GM12891 (cell line): ENCODE data around the gene KIAA0319L.
"Not testable (repeated sequence)": the region's sequence is repeated elsewhere in the genome, so short reads cannot be mapped to it uniquely, and the experiment has no call there.

ENCODE experiments used
- DNase-seq: peaks from one replicate; pipeline ENCODE4 v3.0.0; 2011; ENCODE audit warnings: low spot score; ENCODE audit not compliant: insufficient read length
- FAIRE-seq: peaks from 2 replicates; lab custom pipeline; 2011; peaks lifted over from hg19 to GRCh38; lab: Jason Lieb, UNC
- PAX5 ChIP-seq: IDR thresholded peaks from 2 replicates; pipeline ENCODE4 v1.6.1; 2011; ENCODE audit warnings: low read length, moderate library complexity, mild to moderate bottlenecking; ENCODE audit not compliant: insufficient read depth, severe bottlenecking
- POLR2A ChIP-seq: IDR thresholded peaks from 2 replicates; pipeline ENCODE4 v1.6.1; 2011; ENCODE audit warnings: low read depth, low read length, control low read depth
- POLR2AphosphoS5 ChIP-seq: IDR thresholded peaks from 2 replicates; pipeline ENCODE4 v1.6.1; 2011; ENCODE audit warnings: low read depth, low read length, control low read depth
- POU2F2 ChIP-seq: IDR thresholded peaks from 2 replicates; pipeline ENCODE4 v1.6.1; 2011; ENCODE audit warnings: low read depth, mild to moderate bottlenecking, control low read depth, low read length, moderate library complexity
- SPI1 ChIP-seq: IDR thresholded peaks from 2 replicates; pipeline ENCODE4 v1.6.1; 2011; ENCODE audit warnings: low read depth, low read length, control low read depth
- TAF1 ChIP-seq: IDR thresholded peaks from 2 replicates; pipeline ENCODE4 v1.6.1; 2011; ENCODE audit warnings: low read depth, low read length, control low read depth

Gene KIAA0319L

GRCh38 chr1:35490250-35490649 is 67.0 kb downstream of the KIAA0319L start:
- DNase-seq (no peak), FAIRE-seq (no peak)
- no peak for TF ChIP-seq POLR2A
- TF ChIP-seq SPI1 = no peak
- no peak for TF ChIP-seq TAF1
- no peak for TF ChIP-seq PAX5
- no peak for TF ChIP-seq POLR2AphosphoS5
- no peak for TF ChIP-seq POU2F2

DNA sequence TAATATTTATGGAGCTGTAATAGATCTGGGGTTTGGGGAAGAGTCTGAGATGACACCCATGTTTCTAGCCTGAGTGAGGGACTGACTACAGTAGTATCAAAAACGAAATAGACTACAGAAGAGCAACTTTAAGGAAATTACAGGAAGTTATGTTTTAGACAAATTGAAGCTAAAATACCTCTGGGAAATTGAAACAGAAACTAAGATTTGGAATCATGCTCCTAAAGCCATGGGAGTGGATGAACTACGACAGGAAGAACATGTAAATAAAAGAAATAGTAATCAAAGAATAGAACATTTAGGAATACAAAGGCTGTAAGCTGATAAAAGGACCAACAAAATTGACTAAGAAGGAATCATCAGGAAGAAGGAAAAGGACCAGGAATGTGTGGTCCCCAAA is 68.9 kb downstream of the KIAA0319L start:
- no peak for DNase-seq
- no peak for FAIRE-seq
- TF ChIP-seq POLR2A = no peak
- TF ChIP-seq POLR2AphosphoS5 = no peak
- no peak for TF ChIP-seq PAX5
- no peak for TF ChIP-seq TAF1
- no peak for TF ChIP-seq SPI1
- no peak for TF ChIP-seq POU2F2

- FAIRE-seq (no peak), DNase-seq (no peak)
- TF ChIP-seq POLR2AphosphoS5 (no peak), SPI1 (no peak), POU2F2 (no peak)
Measured at GRCh38 chr1:35486858-35487408, 70.3 kb downstream of the KIAA0319L start.

DNA sequence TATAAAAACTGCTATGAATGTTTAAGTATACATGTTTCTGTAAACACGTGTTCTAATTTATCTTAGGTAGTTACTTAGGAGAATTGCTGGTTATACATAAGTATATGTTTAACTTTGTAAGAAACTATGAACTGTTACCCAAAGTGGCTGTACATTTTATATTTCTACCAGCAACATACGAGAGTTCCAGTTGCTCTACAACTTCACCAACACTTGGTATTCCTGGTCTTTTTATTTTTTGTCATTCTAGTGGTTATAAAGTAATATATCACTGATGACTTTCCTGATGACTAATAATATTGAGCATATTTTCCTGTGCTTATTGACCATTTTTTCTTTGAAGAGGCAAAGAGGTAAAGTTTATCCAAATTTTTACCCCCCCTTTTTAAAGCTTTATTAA is 76.0 kb downstream of the KIAA0319L start:
- TF ChIP-seq TAF1 (no peak), POU2F2 (no peak), POLR2AphosphoS5 (no peak)
- FAIRE-seq (no peak), DNase-seq (no peak)

DNA sequence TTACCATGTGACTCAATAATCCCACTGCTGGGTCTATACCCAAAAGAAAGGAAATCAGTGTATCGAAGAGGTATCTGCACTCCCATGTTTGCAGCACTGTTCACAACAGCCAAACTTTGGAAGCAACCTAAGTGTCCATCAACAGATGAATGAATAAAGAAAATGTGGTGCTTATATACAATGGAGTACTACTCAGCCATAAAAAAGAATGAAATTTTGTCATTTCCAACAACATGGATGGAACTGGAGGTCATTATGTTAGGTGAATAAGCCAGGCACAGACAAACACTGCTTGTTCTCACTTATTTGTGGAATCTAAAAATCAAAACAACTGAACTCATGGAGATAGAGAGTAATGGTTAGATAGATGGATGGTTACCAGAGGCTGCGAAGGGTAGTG is 79.3 kb downstream of the KIAA0319L start:
- no peak for FAIRE-seq
- no peak for TF ChIP-seq PAX5
- no peak for TF ChIP-seq POLR2A
- no peak for TF ChIP-seq TAF1
- no peak for TF ChIP-seq POU2F2
- TF ChIP-seq SPI1 = no peak
- TF ChIP-seq POLR2AphosphoS5 = no peak
- DNase-seq = no peak

GRCh38 chr1:35475856-35476674 is 81.1 kb downstream of the KIAA0319L start:
- TF ChIP-seq POU2F2 (no peak), TAF1 (no peak), PAX5 (no peak), SPI1 (no peak)
- no peak for DNase-seq
- no peak for FAIRE-seq

DNA sequence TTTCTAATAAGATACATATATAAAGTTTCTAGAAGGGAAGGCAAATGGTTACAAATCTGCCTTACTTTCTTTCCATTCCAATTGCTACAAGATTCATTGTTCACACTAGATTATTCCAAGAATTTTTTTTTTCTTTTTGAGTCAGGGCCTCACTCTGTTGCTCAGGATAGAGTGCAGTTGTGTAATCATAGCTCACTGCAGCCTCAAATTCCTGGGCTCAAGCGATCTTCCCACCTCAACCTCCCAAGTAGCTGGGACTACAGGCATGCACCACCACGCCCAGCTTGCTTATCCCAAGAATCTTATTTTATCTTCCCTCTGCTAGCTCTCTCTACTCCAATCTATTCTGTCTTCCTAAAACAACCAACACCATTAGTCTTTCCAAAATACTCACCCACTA is 81.8 kb downstream of the KIAA0319L start:
- DNase-seq = no peak
- no peak for TF ChIP-seq POU2F2
- TF ChIP-seq PAX5 = no peak
- no peak for TF ChIP-seq SPI1
- TF ChIP-seq POLR2AphosphoS5 = no peak
- no peak for TF ChIP-seq TAF1
- no peak for TF ChIP-seq POLR2A
- no peak for FAIRE-seq

GRCh38 chr1:35473216-35473615 is 84.0 kb downstream of the KIAA0319L start:
- FAIRE-seq, DNase-seq: not testable (repeated sequence)

DNA sequence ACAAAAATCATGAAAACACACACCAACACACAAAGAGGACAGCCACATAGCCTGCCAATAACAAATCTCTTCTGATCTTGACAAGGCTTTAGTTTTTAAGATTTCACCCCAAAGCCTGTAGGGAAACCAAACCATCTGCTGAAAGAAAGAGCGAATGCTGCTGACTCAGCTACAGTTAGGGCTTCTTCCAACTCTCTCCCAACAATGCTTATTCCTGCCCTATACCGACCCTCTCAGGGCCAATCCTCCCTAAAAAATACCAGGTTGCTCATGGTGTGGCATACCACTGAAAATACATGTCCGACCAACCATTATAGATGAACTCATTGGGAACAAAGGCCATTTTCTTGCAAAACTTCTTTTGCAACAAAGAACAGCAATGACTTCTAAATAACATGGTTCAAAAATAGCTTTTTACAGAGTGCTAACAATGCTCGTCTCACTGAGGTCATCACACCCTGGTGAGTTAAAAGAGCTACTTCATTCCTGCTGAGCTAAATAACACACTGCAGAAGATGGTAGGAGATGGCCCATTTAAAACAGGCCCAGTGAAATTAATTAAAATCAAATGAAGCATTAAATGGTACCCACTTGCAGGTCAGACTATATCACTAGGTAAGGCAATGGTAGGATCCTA is 86.1 kb downstream of the KIAA0319L start:
- DNase-seq (no peak), FAIRE-seq (no peak)
- TF ChIP-seq POLR2A (no peak), SPI1 (no peak), TAF1 (no peak), POLR2AphosphoS5 (no peak), POU2F2 (no peak), PAX5 (no peak)

- FAIRE-seq (no peak), DNase-seq (no peak)
- no peak for TF ChIP-seq TAF1
- no peak for TF ChIP-seq PAX5
- no peak for TF ChIP-seq POU2F2
- TF ChIP-seq POLR2A = no peak
- no peak for TF ChIP-seq POLR2AphosphoS5
- TF ChIP-seq SPI1 = no peak
Measured at GRCh38 chr1:35466120-35466519, 91.1 kb downstream of the KIAA0319L start.

DNA sequence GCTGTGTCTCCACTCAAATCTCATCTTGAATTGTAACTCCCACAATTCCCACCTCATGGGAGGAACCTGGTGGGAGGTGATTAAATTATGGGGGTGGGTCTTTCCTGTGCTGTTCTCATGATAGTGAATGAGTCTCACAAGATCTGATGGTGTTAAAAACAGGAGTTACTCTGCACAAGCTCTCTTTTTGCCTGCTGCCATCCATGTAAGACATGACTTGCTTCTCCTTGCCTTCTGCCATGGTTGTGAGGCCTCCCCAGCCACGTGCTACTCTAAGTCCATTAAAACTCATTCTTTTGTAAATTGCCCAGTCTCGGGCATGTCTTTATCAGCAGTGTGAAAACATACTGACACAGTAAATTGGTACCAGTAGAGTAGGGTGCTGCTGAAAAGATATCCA is 93.5 kb downstream of the KIAA0319L start:
- not testable (repeated sequence) for FAIRE-seq, DNase-seq
